HL-60/S4 (cell line): Measurements from ENCODE around the gene YAF2.
"Not testable (repeated sequence)": the region's sequence is repeated elsewhere in the genome, so short reads cannot be mapped to it uniquely, and the experiment has no call there.

Experiments
- in situ Hi-C: fragments of 300-500 bp; cut with MboI; formaldehyde crosslinking; loops from 2 replicates; pipeline ENCODE4 v1.14.3; 2022; ENCODE audit warnings: low sequenced_read_pairs

The YAF2 gene

DNA sequence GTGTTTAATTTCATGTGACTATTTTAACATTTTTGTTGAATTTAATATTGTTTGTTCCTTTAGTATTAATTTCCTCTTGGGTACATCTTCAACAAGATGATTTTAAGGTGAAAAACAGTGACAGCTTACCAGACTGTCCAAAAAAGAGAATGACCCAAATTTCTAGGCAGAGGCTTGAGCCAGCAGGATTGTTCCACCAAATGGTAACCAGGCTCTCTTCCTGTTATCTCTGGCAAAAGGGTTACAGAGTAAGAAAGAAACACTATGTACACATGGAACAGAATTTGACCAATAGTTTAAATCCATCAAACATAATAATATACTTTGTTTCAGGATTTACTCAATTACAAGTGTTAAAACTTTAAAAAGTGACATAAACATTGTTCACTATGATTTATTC, 39.0 kb downstream of the YAF2 start:
- in situ Hi-C loops: no loop called here

- in situ Hi-C loops: no loop called here
These were observed 41.1 kb downstream of the YAF2 start for GRCh38 chr12:42196723-42197603.

- in situ Hi-C loops: no loop called here
These were observed 45.4 kb downstream of the YAF2 start for GRCh38 chr12:42192686-42193085.

DNA sequence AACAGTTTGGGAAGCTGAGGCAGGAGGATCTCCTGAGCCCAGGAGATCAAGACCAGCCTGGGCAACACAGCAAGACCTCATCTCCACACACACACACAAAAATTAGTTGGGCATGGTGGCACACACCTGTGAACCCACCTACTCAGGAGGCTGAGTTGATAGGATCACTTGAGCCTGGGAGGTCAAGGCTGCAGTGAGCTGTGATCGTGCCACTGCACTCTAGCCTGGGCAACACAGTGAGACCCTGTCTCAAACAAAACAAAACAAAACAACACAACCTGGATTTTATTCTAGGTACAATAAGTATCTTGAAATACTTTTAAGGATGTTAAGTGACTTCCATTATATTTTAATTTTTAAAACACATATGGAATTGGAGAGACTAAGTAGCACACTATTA, 45.8 kb downstream of the YAF2 start:
- in situ Hi-C loops: no loop called here

- in situ Hi-C loops: no loop called here
These were observed 47.7 kb downstream of the YAF2 start for GRCh38 chr12:42190376-42190775.

- in situ Hi-C loops: not testable (repeated sequence)
These were observed 49.8 kb downstream of the YAF2 start for GRCh38 chr12:42188275-42188674.

DNA sequence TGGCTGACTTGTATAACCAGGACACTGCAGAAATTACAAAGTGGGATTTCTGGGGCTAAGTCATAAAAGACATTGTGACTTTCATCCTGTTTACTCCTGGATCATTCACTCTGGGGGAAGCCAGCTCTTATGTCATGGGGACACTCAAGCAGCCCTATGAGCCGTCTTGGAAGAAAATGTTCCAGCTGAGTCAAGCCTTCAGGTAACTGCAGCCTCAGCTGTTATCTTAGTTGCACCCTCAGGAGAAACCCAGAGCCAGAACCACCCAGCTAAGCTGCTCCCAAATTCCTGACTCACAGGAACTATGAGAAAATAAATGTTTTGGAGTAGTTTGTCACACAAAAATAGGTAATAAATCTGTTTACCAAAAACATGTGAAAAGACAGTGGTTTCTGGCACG, 50.2 kb downstream of the YAF2 start:
- in situ Hi-C loops: no loop called here

- in situ Hi-C loops: no loop called here
These were observed 51.3 kb downstream of the YAF2 start for GRCh38 chr12:42186793-42187192.

DNA sequence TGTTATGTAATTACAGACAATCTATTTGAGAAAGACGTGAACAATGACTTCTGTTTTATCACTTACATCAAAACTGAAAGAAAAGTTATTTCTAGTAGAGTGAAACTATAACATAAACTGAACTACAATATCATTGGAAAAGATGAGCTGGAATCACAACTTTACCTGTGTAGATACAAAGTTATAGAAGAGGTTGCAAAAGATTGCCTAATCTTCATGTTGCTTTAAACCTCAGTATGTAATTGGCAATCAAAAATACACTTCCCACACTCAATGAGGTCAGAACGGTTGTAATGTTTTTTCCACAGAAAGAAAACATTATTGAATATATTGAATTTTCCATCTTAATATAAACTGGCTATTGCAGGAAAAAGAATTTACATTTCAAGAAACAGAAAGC, 55.7 kb downstream of the YAF2 start:
- in situ Hi-C loops: no loop called here

DNA sequence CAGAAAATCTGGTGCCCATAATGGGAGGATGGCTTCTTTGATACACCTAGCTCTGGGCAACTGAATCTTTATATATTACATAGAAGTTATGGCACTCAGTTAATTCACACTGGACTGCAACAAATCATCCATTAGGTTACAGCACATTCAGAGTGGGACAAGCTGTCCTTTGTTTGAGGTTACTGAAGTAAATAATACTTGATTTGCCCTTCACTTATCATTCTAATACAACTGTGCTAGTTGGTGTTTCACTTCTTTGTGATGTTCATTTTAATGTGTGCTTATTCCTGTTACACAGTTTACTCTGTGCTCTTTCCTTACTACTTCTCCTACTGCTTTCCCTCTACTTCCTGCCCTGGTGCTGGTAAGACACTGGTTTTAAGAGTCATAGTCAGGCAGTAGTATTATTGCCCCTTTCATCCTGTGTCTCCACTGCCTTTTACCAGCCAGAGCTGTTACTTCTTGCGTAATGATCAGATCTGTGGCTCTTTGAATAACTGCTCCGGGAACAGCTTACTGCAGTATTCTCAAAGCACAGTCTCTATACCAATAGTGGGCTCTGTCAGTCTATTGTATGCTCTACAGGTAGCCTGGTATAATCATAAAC, 57.0 kb downstream of the YAF2 start:
- in situ Hi-C loops: no loop called here

- in situ Hi-C loops: no loop called here
These were observed 59.9 kb downstream of the YAF2 start for GRCh38 chr12:42178101-42178500.

DNA sequence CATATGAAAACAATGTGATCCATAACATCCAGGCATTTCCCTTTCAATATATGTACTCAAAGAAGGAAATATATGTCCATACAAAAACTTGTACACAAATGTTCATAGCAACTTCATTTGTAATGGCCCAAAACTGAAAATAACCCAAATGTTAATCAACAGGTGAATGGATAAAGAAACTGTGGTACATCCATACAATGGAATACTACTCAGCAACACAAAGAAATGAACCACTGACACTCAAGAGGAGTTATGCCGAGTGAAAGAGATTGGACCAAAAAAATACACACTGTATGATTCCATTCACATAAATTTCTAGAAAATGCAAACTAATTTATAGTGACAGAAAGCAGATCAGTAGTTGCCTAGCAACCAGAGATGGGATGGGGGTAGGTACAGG, 63.1 kb downstream of the YAF2 start:
- in situ Hi-C loops: no loop called here

GRCh38 chr12:42173961-42174521, 64.0 kb downstream of the YAF2 start:
- in situ Hi-C loops: no loop called here

DNA sequence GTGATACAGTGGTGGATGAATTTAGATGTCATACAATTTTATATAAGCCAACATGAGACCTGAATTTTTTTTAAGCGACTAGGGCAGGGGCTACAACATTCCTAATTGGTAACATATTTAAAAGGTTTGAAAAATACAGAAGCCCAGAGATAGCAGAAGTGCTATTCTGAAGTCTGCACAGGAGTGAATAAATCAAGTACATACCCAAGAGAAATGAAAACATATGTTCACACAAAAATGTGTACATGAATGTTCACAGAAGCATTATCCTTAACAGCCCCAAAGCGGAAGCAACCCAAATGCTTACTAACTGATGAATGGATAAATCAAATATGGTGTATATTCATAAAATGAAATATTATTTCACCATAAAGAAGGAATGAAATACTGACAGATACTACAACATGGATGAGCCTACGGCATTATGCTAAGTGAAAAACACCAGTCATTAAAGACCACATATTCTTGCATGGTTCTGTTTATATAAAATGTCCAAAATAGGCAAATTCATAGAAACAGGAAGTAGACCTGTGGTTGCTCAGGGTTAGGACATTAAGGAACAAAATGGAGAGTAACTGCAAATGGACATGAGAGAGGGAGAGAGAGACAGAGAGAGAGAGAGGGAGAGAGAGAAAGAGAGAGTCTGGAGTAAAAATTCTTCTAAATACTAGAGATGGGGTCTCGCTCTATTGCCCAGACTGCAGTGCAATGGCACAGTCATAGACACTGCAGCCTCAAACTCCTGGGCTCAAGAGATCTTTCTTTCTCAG, 65.4 kb downstream of the YAF2 start:
- in situ Hi-C loops: no loop called here

GRCh38 chr12:42167711-42168110, 70.3 kb downstream of the YAF2 start:
- in situ Hi-C loops: no loop called here

GRCh38 chr12:42166501-42166900, 71.5 kb downstream of the YAF2 start:
- in situ Hi-C loops: no loop called here

- in situ Hi-C loops: no loop called here
These were observed 74.1 kb downstream of the YAF2 start for GRCh38 chr12:42163913-42164312.

DNA sequence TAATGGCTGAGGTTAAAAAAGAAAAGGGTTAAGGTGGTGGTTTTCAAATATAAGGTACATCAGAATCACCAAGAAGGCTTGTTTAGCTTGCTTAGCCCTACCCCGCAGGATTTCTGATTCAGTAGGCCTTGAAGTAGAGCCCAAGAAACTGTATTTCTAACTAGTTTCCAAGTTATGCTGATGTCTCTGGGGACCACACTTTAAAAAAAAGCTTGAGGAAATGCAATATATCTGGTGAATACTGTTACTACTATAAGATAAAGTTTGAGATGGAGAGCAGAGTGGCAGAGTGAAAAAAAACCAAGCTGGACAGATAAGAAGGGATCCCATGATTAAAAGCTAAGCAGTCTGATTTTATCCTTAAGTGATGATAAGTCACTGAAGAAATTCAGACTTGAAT, 75.1 kb downstream of the YAF2 start:
- in situ Hi-C loops: no loop called here

GRCh38 chr12:42162193-42162592, 75.9 kb downstream of the YAF2 start:
- in situ Hi-C loops: no loop called here

DNA sequence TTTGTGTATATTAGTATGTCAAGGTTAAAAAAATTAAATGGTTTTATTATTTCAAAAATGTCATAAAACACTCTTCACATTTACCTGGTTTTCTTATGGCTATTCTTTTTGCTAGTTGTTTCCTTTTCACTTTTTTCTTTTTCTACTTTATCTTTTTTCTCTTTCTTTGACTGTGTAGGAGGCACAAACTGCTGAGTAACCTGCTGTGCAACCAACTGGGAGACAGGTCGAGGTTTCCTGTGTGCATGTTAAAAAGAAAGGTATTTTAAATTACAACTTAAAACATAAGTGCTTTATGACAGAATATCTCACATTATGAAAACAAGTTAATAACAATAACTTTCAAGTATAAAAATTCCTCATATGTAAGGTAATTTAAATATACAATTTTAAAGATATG, 76.5 kb downstream of the YAF2 start:
- in situ Hi-C loops: no loop called here

- in situ Hi-C loops: no loop called here
These were observed 81.8 kb downstream of the YAF2 start for GRCh38 chr12:42156232-42156631.
